Cardiac septum (tissue), 1 donor: ENCODE data around the gene NDN. TPM values are rescaled to one million over a fixed set of nuclear protein-coding genes. Genes with fewer than 3 reads are reported as not detected.

Source experiments
- DNase-seq: peaks from one replicate; pipeline ENCODE4 v3.0.0-alpha.2; 2020; ENCODE audit warnings: low spot score
- intact Hi-C: fragments of 100-400 bp; cut with DNase I; formaldehyde crosslinking; loops from one replicate; pipeline ENCODE4 v1.14.0; 2022
- total RNA-seq: library from RNA; stranded (reverse); fragmentation: NEBNext Ultra II Directional; extraction: Animal tissue kit (Norgen Biotek cat#: 25700); gene quantifications from one replicate; pipeline ENCODE4 v1.2.1, GENCODE V29; 2021
- donor health status: DM: no; HTN: no; CAD: no.

Gene NDN
- total RNA-seq, 1 donor from 2014 or later: 35.4 TPM

- no peak for DNase-seq
- intact Hi-C loops: loop anchor here (5.0 kb wide), 1 partner anchor 232 kb away; no protein-coding TSS in a partner anchor
Observed at GRCh38 chr15:23645371-23646164, 41.5 kb downstream of the NDN start.

GRCh38 chr15:23644829-23645228 lies 42.3 kb downstream of the NDN start:
- intact Hi-C loops: loop anchor here (5.0 kb wide), 1 partner anchor 232 kb away; no protein-coding TSS in a partner anchor
- DNase-seq: no peak

- no peak for DNase-seq
- intact Hi-C loops: no loop called here
Observed at GRCh38 chr15:23642413-23643044, 44.6 kb downstream of the NDN start.

Other genes with a start within 250 kb of the NDN start
- gene GOLGA6L2, start 240.1 kb downstream of the NDN start, total RNA-seq: not detected
- gene MKRN3, start 121.6 kb downstream of the NDN start, total RNA-seq: 0.32 TPM
- 0.11 TPM for gene MAGEL2, start 39.4 kb downstream of the NDN start, total RNA-seq